Neural crest cell (in vitro differentiated cells): ENCODE measurements around the gene CECR2. TPM values are rescaled to one million over a fixed set of nuclear protein-coding genes. Genes with fewer than 3 reads are reported as not detected.

Experiments used
- DNase-seq: peaks from one replicate; pipeline ENCODE4 v3.0.0; 2021; ENCODE audit warnings: low read depth, mixed read lengths, low spot score
- H3K27ac Mint-ChIP-seq: one replicate; pipeline ENCODE4 v1.8.0; 2021; ENCODE audit warnings: mild to moderate bottlenecking, mixed read lengths; ENCODE audit not compliant: unreplicated experiment
- H3K27me3 Mint-ChIP-seq: 2 replicates; pipeline ENCODE4 v1.8.0; 2021; ENCODE audit warnings: low read depth, mild to moderate bottlenecking, mixed read lengths
- H3K36me3 Mint-ChIP-seq: 2 replicates; pipeline ENCODE4 v1.8.0; 2021; ENCODE audit warnings: low read depth, mild to moderate bottlenecking, mixed read lengths
- H3K4me1 Mint-ChIP-seq: 2 replicates; pipeline ENCODE4 v1.8.0; 2021; ENCODE audit warnings: mixed read lengths
- H3K4me3 Mint-ChIP-seq: one replicate; pipeline ENCODE4 v1.8.0; 2021; ENCODE audit warnings: mild to moderate bottlenecking, mixed read lengths
- H3K9me3 Mint-ChIP-seq: 2 replicates; pipeline ENCODE4 v1.8.0; 2021; ENCODE audit warnings: mixed read lengths
- CTCF ChIP-seq: fragments of 200-600 bp; sonication (generic); conservative IDR thresholded peaks from 2 replicates; pipeline ENCODE4 v1.5.0; 2021; ENCODE audit warnings: antibody characterized with exemption, mild to moderate bottlenecking
- total RNA-seq: library from RNA; stranded (reverse); gene quantifications from 2 replicates; pipeline ENCODE4 v1.2.1, GENCODE V29; 2021

Gene CECR2
- total RNA-seq, 1 donor from 2014 or later = 32.8 TPM

GRCh38 chr22:17477391-17477833 lies 108.2 kb downstream of the CECR2 start:
- no peak overlapping the region for H3K27ac Mint-ChIP-seq
- no peak for TF ChIP-seq CTCF
- no peak for DNase-seq
- H3K9me3 Mint-ChIP-seq = no peaks in the 10 kb centered on the region
- H3K36me3 Mint-ChIP-seq = no peaks in the 10 kb centered on the region
- no peaks in the 10 kb centered on the region for H3K27me3 Mint-ChIP-seq
- H3K4me1 Mint-ChIP-seq = peaks cover 49% of the 10 kb centered on the region
- no peak overlapping the region for H3K4me3 Mint-ChIP-seq

DNA sequence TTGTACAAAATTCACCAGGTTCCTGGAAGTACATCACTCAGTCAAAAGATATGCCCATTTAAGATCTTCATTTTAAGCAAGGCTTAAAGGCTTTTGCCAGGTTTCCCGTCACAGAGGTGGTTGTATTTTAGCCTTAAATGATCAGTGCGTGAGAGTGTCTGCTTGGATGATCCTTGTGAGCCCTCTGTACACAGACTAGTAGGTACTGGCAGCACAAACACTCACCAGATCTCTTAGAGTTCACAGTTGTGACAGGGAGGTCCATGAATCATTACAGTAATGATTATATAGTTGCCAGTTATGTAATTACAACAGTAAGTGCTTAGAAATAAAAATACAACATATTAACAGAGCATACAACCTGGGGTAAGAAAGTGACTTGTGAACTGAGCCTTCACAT lies 109.9 kb downstream of the CECR2 start:
- no peak overlapping the region for H3K27ac Mint-ChIP-seq
- H3K4me1 Mint-ChIP-seq = peaks cover 33% of the 10 kb centered on the region
- no peaks in the 10 kb centered on the region for H3K27me3 Mint-ChIP-seq
- H3K36me3 Mint-ChIP-seq = no peaks in the 10 kb centered on the region
- H3K9me3 Mint-ChIP-seq = no peaks in the 10 kb centered on the region
- no peak for DNase-seq
- no peak for TF ChIP-seq CTCF
- no peak overlapping the region for H3K4me3 Mint-ChIP-seq

DNA sequence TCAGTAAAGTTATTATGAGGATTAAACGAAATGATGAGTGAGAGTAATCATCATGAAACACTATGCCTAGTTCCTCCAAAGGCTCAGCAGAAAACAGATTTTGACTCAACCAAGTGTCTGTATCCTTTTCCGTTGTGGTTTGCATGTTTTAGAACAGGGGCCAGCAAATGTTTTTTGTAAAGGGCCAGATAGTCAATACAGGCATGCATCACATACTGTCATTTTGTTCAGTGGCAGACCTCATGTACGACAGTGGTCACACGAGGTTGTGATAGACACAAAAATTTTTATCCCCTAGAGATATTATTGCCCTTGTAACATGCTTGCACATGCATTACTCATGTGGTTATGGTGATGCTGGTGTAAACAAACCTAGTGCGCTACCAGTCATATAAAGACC lies 112.2 kb downstream of the CECR2 start:
- Mint-ChIP-seq H3K27ac (peak overlapping the region; percentile 62), H3K27me3 (no peaks in the 10 kb centered on the region), H3K4me3 (no peak overlapping the region), H3K9me3 (no peaks in the 10 kb centered on the region), H3K36me3 (no peaks in the 10 kb centered on the region), H3K4me1 (peaks cover 16% of the 10 kb centered on the region)
- TF ChIP-seq CTCF = no peak
- DNase-seq = no peak

- no peak for TF ChIP-seq CTCF
- DNase-seq = no peak
- H3K36me3 Mint-ChIP-seq = no peaks in the 10 kb centered on the region
Measured at GRCh38 chr22:17483688-17484372, 114.6 kb downstream of the CECR2 start.

DNA sequence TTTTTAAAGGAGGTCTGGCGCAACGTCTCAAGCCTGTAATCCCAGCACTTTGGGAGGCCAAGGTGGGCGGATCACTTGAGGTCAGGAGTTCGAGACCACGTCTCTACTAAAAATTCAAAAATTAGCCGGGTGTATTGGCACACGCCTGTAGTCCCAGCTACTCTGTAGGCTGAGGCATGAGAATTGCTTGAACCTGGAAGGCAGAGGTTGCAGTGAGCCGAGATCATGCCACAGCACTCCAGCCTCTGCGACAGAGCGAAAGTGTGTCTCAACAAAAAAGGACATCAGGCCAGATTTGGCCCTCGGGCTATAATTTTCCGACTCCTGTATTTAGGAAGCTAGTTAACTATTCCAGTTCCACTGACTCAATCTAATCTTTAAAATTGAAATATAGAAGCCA lies 115.3 kb downstream of the CECR2 start:
- Mint-ChIP-seq H3K27me3 (no peaks in the 10 kb centered on the region), H3K36me3 (no peaks in the 10 kb centered on the region), H3K27ac (no peak overlapping the region), H3K4me1 (peaks cover 5% of the 10 kb centered on the region), H3K4me3 (no peak overlapping the region), H3K9me3 (no peaks in the 10 kb centered on the region)
- no peak for DNase-seq
- no peak for TF ChIP-seq CTCF

More at GRCh38 chr22:17483688-17484372, 114.6 kb downstream of the CECR2 start:
- no peaks in the 10 kb centered on the region for H3K27me3 Mint-ChIP-seq
- H3K4me3 Mint-ChIP-seq = no peak overlapping the region
- H3K27ac Mint-ChIP-seq = no peak overlapping the region
- H3K9me3 Mint-ChIP-seq = no peaks in the 10 kb centered on the region
- H3K4me1 Mint-ChIP-seq = peaks cover 5% of the 10 kb centered on the region
